HepG2 (cell line): Measurements from ENCODE around the gene RGSL1. TPM values are rescaled to one million over a fixed set of nuclear protein-coding genes. Genes with fewer than 3 reads are reported as not detected.

Experiments
- ATAC-seq: fragments of 200-7000 bp; cut with Tn5 transposase; 3 replicates; pipeline ENCODE4 v1.9.1; 2020; ENCODE audit warnings: mild to moderate bottlenecking, moderate library complexity
- BruUV-seq: library from RNA; stranded (reverse); fragments of 400-500 nt; replicated peaks from 2 replicates; lab custom pipeline; 2021; lab: Mats Ljungman, UMichigan
- CTCF ChIA-PET: fragments of 300-600 bp; formaldehyde crosslinking; extraction: SDS; loops from one replicate; lab custom pipeline; 2021; ENCODE audit warnings: low total read pairs, inconsistent platforms, low intra/inter-chr PET ratio; lab: Yijun Ruan, JAX
- POLR2A ChIA-PET: fragments of 350-600 bp; sonication (Branson Sonifier 250); formaldehyde crosslinking; loops from one replicate; lab custom pipeline; 2020; ENCODE audit warnings: antibody characterized with exemption, inconsistent platforms; lab: Yijun Ruan, JAX
- DNase-seq: peaks from one replicate; pipeline ENCODE4 v3.0.0-alpha.2; 2015; ENCODE audit warnings: low spot score
- FAIRE-seq: peaks from 3 replicates; lab custom pipeline; 2011; peaks lifted over from hg19 to GRCh38; lab: Jason Lieb, UNC
- H2AFZ ChIP-seq: one replicate; pipeline ENCODE4 v1.6.1; 2011; ENCODE audit warnings: low read length, inconsistent platforms
- H3K27ac ChIP-seq: fragments of 300-600 bp; 3 replicates; pipeline ENCODE4 v1.8.0; 2011; ENCODE audit warnings: mixed run types, mild to moderate bottlenecking, mixed read lengths, low read length, inconsistent platforms; ENCODE audit not compliant: insufficient read depth; ENCODE audit errors: extremely low read length
- H3K27me3 ChIP-seq, 2 experiments: fragments of 200-600 bp in 1 of 2; 2 replicates in 1 of 2; 3 replicates in 1 of 2; pipeline versions ENCODE4 v1.6.0 to v1.8.0; 2011; ENCODE audit warnings: low read length in 2 of 2, mild to moderate bottlenecking in 2 of 2, moderate library complexity in 2 of 2, inconsistent platforms in 1 of 2; ENCODE audit not compliant: insufficient read depth in 2 of 2, control insufficient read depth in 1 of 2
- H3K36me3 ChIP-seq, 2 experiments: fragments of 200-600 bp in 1 of 2; replicated peaks in 1 of 2; 2 replicates in 1 of 2; 3 replicates in 1 of 2; pipeline versions ENCODE4 v1.5.1 to v1.8.0; 2011; ENCODE audit warnings: low read length in 2 of 2, inconsistent platforms in 1 of 2; ENCODE audit not compliant: insufficient read depth in 2 of 2, control insufficient read depth in 1 of 2
- H3K4me1 ChIP-seq: 2 replicates; pipeline ENCODE4 v1.5.1; 2012; ENCODE audit warnings: low read length, inconsistent platforms; ENCODE audit not compliant: insufficient read depth
- H3K4me2 ChIP-seq: 2 replicates; pipeline ENCODE4 v1.6.0; 2011; ENCODE audit warnings: low read depth, low read length, inconsistent platforms
- H3K4me3 ChIP-seq, 3 experiments: fragments of 200-600 bp in 1 of 3; sonication (generic), shearing (Covaris generic) in 1 of 3; replicated peaks in 1 of 3; 2 replicates each; pipeline ENCODE4 v1.5.1; 2011 to 2016; ENCODE audit warnings: low read length in 3 of 3, inconsistent platforms in 2 of 3, low read depth in 2 of 3, mild to moderate bottlenecking in 2 of 3, control low read depth in 1 of 3, mixed read lengths in 1 of 3; ENCODE audit not compliant: insufficient read depth in 1 of 3
- H3K79me2 ChIP-seq: one replicate; pipeline ENCODE4 v1.6.1; 2011; ENCODE audit warnings: low read length, inconsistent platforms; ENCODE audit not compliant: insufficient read depth
- H3K9ac ChIP-seq: 2 replicates; pipeline ENCODE4 v1.6.0; 2011; ENCODE audit warnings: mild to moderate bottlenecking, low read depth, low read length, inconsistent platforms; ENCODE audit not compliant: insufficient read depth
- H3K9me3 ChIP-seq: 2 replicates; pipeline ENCODE4 v1.5.1; 2012; ENCODE audit warnings: mild to moderate bottlenecking, low read length
- H4K20me1 ChIP-seq: 2 replicates; pipeline ENCODE4 v1.6.0; 2011; ENCODE audit warnings: inconsistent platforms, mild to moderate bottlenecking, low read length, moderate library complexity; ENCODE audit not compliant: insufficient read depth
- BATF2 ChIP-seq: sonication (generic); formaldehyde crosslinking; IDR thresholded peaks from 2 replicates; pipeline ENCODE4 v1.8.0; 2022; ENCODE audit warnings: mild to moderate bottlenecking, missing genetic modification reagents, moderate library complexity
- CHD2 ChIP-seq: IDR thresholded peaks from 2 replicates; pipeline ENCODE4 v1.6.1; 2011; ENCODE audit warnings: low read depth, low read length, improper control_type of control experiment
- DNMT3B ChIP-seq: conservative IDR thresholded peaks from 2 replicates; pipeline ENCODE4 v1.6.1; 2016; ENCODE audit warnings: missing biosample characterization, control low read depth
- FOXJ3 ChIP-seq: sonication (generic); formaldehyde crosslinking; IDR thresholded peaks from 2 replicates; pipeline ENCODE4 v1.4.0; 2020; ENCODE audit warnings: missing genetic modification reagents, mild to moderate bottlenecking, borderline replicate concordance
- ISX ChIP-seq: sonication (generic); formaldehyde crosslinking; conservative IDR thresholded peaks from 2 replicates; pipeline ENCODE4 v1.5.0; 2020; ENCODE audit warnings: missing genetic modification reagents
- JUN ChIP-seq: sonication (generic); formaldehyde crosslinking; IDR thresholded peaks from 2 replicates; pipeline ENCODE4 v1.4.0; 2020; ENCODE audit warnings: mild to moderate bottlenecking, missing genetic modification reagents
- NR1H2 ChIP-seq: sonication (generic); formaldehyde crosslinking; IDR thresholded peaks from 2 replicates; pipeline ENCODE4 v1.8.1; 2022; ENCODE audit warnings: low read depth, missing genetic modification reagents, borderline replicate concordance
- RFXANK ChIP-seq: IDR thresholded peaks from 2 replicates; pipeline ENCODE4 v1.6.1; 2016
- SP140L ChIP-seq: sonication (generic); formaldehyde crosslinking; IDR thresholded peaks from 2 replicates; pipeline ENCODE4 v1.4.0; 2020; ENCODE audit warnings: missing genetic modification reagents, borderline replicate concordance
- STAT5B ChIP-seq: sonication (generic); formaldehyde crosslinking; IDR thresholded peaks from 2 replicates; pipeline ENCODE4 v1.4.0; 2020; ENCODE audit warnings: missing genetic modification reagents
- TBX3 ChIP-seq: fragments of 450-650 bp; IDR thresholded peaks from 2 replicates; pipeline ENCODE4 v1.6.1; 2017; ENCODE audit warnings: antibody characterized with exemption, mild to moderate bottlenecking, inconsistent platforms, borderline replicate concordance
- ZNF280B ChIP-seq: sonication (generic); formaldehyde crosslinking; IDR thresholded peaks from 2 replicates; pipeline ENCODE4 v1.5.0; 2020; ENCODE audit warnings: missing genetic modification reagents, mild to moderate bottlenecking, borderline replicate concordance
- ZNF292 ChIP-seq: sonication (generic); formaldehyde crosslinking; IDR thresholded peaks from 2 replicates; pipeline ENCODE4 v1.8.1; 2022; ENCODE audit warnings: mild to moderate bottlenecking, low read depth, missing genetic modification reagents, borderline replicate concordance
- ZNF296 ChIP-seq: sonication (generic); formaldehyde crosslinking; conservative IDR thresholded peaks from 2 replicates; pipeline ENCODE4 v1.5.0; 2020; ENCODE audit warnings: mild to moderate bottlenecking, missing genetic modification reagents
- ZNF563 ChIP-seq: sonication (generic); formaldehyde crosslinking; IDR thresholded peaks from 2 replicates; pipeline ENCODE4 v1.8.0; 2022; ENCODE audit warnings: mild to moderate bottlenecking, moderate library complexity, missing genetic modification reagents
- ZNF564 ChIP-seq: sonication (generic); formaldehyde crosslinking; IDR thresholded peaks from 2 replicates; pipeline ENCODE4 v1.8.1; 2023; ENCODE audit warnings: mild to moderate bottlenecking, missing genetic modification reagents
- ZNF720 ChIP-seq: sonication (generic); formaldehyde crosslinking; IDR thresholded peaks from 2 replicates; pipeline ENCODE4 v1.4.0; 2020; ENCODE audit warnings: missing genetic modification reagents
- WGBS: methylation state at CpG from one replicate; pipeline ENCODE4 v1.1.6; 2017; ENCODE audit warnings: low lambda C conversion rate; 5-methylcytosine and 5-hydroxymethylcytosine counted together
- in situ Hi-C: cut with HindIII; loops from 2 replicates; pipeline ENCODE4 v1.10.0; 2017; ENCODE audit warnings: low pct_unique_long_range_greater_than_20kb; ENCODE audit not compliant: extremely low pct_ligation_motif_present
- intact Hi-C: fragments of 100-400 bp; cut with micrococcal nuclease; formaldehyde crosslinking; loops from one replicate; pipeline ENCODE4 v1.10.0; 2022; ENCODE audit not compliant: unreplicated experiment
- polyA plus RNA-seq, 8 experiments: library from polyadenylated mRNA; depleted of rRNA in 3 of 8; stranded (reverse) in 7 of 8; unstranded in 1 of 8; fragments of >200 nt; fragmentation: Illumina TruSeq in 4 of 8; extraction: Trizol in 4 of 8; gene quantifications; 2 replicates each; pipeline versions ENCODE4 v1.2.1 to v1.2.3, GENCODE V29; 2011 to 2016; ENCODE audit warnings: low read depth in 4 of 8, missing spikeins in 1 of 8, mixed read lengths in 1 of 8; ENCODE audit not compliant: insufficient read depth in 1 of 8
- total RNA-seq, 5 experiments: library from RNA; depleted of rRNA; stranded (reverse); fragments of >200 nt; fragmentation: Illumina TruSeq; extraction: Trizol; gene quantifications; 2 replicates each; pipeline ENCODE4 v1.2.3, GENCODE V29; 2016; ENCODE audit warnings: low read depth in 1 of 5
- TF ChIP-seq, protein P1 (sequence below): sonication (generic); formaldehyde crosslinking; IDR thresholded peaks from 2 replicates; pipeline ENCODE4 v1.4.0; 2020; ENCODE audit warnings: missing genetic modification reagents, borderline replicate concordance

The RGSL1 gene
- total and polyA plus RNA-seq, 2 of the 13 experiments (the other 11 are each of a cell fraction or from before 2014, with no cell fraction given), result not detected

DNA sequence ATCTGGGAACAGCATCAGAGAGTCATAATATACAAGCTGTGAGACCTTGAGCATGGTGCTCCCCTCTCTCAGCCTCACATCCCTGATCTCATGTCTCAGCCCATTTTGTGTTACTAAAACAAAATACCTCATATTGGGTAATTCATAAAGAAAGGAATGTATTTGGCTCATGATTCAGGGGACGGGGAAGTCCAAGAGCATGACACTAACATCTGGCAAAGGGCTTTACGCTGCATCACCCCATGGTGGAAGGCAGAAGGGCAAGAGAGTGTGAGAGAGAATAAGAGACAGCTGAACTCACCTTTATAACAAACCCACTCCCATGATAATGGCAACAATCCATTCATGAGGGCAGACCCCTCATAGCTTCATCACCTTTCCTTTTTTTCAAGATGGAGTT lies 102.6 kb downstream of the RGSL1 start:
- Histone ChIP-seq H3K9ac (no peak overlapping the region), H3K4me3 (no peak overlapping the region), H3K27ac (no peak overlapping the region), H3K27me3 (no peaks in the 10 kb centered on the region), H3K9me3 (no peaks in the 10 kb centered on the region; the same call in 1 of the 2 replicates), H4K20me1 (no peaks in the 10 kb centered on the region), H2AFZ (no peak overlapping the region), H3K4me1 (no peaks in the 10 kb centered on the region), H3K79me2 (no peaks in the 10 kb centered on the region), H3K4me2 (no peak overlapping the region), H3K36me3 (no peaks in the 10 kb centered on the region)
- FAIRE-seq (no peak), ATAC-seq (no peak), DNase-seq (no peak)
- BruUV-seq, result no TSS peak
- 6% methylated on average over 2 of the region's 2 CpGs for WGBS
- TF ChIP-seq CHD2 (no peak), NR1H2 (no peak), ZNF564 (CRISPR knock-in tag) (peak; percentile 97), DNMT3B (no peak)
- in situ Hi-C loops, result no loop called here
- CTCF ChIA-PET, result no interaction called here
- POLR2A ChIA-PET, result no interaction called here
- intact Hi-C loops, result no loop called here

- no peak overlapping the region for H3K9ac ChIP-seq
- no peaks in the 10 kb centered on the region; the same call in 1 of the 2 replicates for H3K9me3 ChIP-seq
- H3K27ac ChIP-seq, result no peak overlapping the region
- WGBS, result 11% methylated on average over 1 of the region's 1 CpG
- H3K36me3 ChIP-seq, result no peaks in the 10 kb centered on the region
- ChIA-PET CTCF (no interaction called here), POLR2A (no interaction called here)
- no peak overlapping the region for H3K4me2 ChIP-seq
- intact Hi-C loops (no loop called here), in situ Hi-C loops (no loop called here)
- H3K4me1 ChIP-seq, result no peaks in the 10 kb centered on the region
- H3K27me3 ChIP-seq, result no peaks in the 10 kb centered on the region
- no peaks in the 10 kb centered on the region for H4K20me1 ChIP-seq
- H2AFZ ChIP-seq, result no peak overlapping the region
- BruUV-seq, result no TSS peak
- H3K79me2 ChIP-seq, result no peaks in the 10 kb centered on the region
- no peak for ATAC-seq
- H3K4me3 ChIP-seq, result no peak overlapping the region
- DNase-seq, result no peak
- no peak for FAIRE-seq
- TF ChIP-seq TBX3 (no peak), BATF2 (CRISPR knock-in tag) (no peak), RFXANK (CRISPR knock-in tag) (no peak), ZNF296 (no peak), JUN (no peak), FOXJ3 (CRISPR knock-in tag) (no peak), ZNF563 (no peak), ZNF292 (CRISPR knock-in tag) (no peak), STAT5B (CRISPR knock-in tag) (no peak), ZNF280B (CRISPR knock-in tag) (no peak), ZNF720 (no peak), SP140L (CRISPR knock-in tag) (no peak), ISX (CRISPR knock-in tag) (no peak)
- TF ChIP-seq, protein P1, sequence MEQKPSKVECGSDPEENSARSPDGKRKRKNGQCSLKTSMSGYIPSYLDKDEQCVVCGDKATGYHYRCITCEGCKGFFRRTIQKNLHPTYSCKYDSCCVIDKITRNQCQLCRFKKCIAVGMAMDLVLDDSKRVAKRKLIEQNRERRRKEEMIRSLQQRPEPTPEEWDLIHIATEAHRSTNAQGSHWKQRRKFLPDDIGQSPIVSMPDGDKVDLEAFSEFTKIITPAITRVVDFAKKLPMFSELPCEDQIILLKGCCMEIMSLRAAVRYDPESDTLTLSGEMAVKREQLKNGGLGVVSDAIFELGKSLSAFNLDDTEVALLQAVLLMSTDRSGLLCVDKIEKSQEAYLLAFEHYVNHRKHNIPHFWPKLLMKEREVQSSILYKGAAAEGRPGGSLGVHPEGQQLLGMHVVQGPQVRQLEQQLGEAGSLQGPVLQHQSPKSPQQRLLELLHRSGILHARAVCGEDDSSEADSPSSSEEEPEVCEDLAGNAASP, result no peak
Observed at GRCh38 chr1:182555493-182555892, 105.5 kb downstream of the RGSL1 start.
